Epithelial cell of esophagus (primary cell): ENCODE data around the gene NTN5.

Experiments
- DNase-seq: peaks from one replicate; pipeline ENCODE4 v3.0.0; 2010; ENCODE audit warnings: low read depth
- H3K4me3 ChIP-seq: 2 replicates; pipeline ENCODE4 v1.5.1; 2011; ENCODE audit warnings: mild to moderate bottlenecking, low read length, control low read depth
- TF ChIP-seq, protein P1 (sequence below): IDR thresholded peaks from 2 replicates; pipeline ENCODE4 v1.5.1; 2011; ENCODE audit warnings: low read depth, mild to moderate bottlenecking, low read length, control low read depth, inconsistent platforms; ENCODE audit not compliant: insufficient read depth; ENCODE audit errors: missing control alignments

Gene NTN5

DNA sequence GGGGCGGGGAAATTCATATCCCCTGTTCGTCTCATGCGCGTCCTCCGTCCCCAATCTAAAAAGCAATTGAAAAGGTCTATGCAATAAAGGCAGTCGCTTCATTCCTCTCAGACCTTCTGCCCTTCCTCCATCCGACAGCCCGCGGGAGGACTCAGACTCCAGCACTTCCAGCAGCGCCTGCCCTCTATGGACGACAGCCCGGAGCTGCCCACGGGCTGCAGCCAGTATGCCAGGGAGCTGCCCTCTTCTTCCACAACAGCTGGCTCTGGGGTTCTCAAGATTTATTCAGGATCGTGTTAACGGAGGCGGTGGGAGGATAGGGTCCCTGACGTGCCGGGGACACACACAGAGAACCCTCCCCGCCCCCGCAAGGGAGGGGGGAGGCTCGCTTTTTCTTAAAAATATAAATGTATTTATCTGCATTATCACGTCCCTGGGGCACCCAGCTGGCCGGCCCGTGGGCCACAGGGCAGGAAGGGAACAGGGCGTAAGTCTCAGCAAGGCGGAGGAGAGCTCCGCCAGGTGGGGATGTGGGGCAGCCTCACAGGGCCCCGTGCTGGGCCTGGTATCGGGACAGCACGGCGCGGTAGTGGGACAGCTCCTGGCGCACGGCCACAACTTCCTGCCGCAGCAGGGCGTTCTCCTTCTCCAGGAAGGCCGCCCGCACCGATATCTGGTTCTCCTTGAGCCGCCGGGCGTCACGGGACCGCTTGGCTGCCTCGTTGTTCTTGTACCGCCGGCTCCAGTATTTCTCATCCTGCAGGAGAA is 42.3 kb downstream of the NTN5 start:
- H3K4me3 ChIP-seq, result no peak overlapping the region
- TF ChIP-seq, protein P1, sequence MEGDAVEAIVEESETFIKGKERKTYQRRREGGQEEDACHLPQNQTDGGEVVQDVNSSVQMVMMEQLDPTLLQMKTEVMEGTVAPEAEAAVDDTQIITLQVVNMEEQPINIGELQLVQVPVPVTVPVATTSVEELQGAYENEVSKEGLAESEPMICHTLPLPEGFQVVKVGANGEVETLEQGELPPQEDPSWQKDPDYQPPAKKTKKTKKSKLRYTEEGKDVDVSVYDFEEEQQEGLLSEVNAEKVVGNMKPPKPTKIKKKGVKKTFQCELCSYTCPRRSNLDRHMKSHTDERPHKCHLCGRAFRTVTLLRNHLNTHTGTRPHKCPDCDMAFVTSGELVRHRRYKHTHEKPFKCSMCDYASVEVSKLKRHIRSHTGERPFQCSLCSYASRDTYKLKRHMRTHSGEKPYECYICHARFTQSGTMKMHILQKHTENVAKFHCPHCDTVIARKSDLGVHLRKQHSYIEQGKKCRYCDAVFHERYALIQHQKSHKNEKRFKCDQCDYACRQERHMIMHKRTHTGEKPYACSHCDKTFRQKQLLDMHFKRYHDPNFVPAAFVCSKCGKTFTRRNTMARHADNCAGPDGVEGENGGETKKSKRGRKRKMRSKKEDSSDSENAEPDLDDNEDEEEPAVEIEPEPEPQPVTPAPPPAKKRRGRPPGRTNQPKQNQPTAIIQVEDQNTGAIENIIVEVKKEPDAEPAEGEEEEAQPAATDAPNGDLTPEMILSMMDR, result peak; percentile 1
- DNase-seq, result peak; percentile 37

DNA sequence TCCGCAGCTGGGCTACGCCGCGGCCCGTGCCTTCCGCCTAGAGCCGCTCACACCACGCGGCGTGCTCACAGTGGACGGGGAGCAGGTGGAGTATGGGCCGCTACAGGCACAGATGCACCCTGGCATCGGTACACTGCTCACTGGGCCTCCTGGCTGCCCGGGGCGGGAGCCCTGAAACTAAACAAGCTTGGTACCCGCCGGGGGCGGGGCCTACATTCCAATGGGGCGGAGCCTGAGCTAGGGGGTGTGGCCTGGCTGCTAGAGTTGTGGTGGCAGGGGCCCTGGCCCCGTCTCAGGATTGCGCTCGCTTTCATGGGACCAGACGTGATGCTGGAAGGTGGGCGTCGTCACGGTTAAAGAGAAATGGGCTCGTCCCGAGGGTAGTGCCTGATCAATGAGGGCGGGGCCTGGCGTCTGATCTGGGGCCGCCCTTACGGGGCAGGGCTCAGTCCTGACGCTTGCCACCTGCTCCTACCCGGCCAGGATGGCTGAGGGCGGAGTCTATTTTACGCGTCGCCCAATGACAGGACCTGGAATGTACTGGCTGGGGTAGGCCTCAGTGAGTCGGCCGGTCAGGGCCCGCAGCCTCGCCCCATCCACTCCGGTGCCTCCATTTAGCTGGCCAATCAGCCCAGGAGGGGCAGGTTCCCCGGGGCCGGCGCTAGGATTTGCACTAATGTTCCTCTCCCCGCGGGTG is 43.1 kb downstream of the NTN5 start:
- DNase-seq, result peak; percentile 59
- H3K4me3 ChIP-seq, result no peak overlapping the region
- TF ChIP-seq, protein P1, result no peak

DNA sequence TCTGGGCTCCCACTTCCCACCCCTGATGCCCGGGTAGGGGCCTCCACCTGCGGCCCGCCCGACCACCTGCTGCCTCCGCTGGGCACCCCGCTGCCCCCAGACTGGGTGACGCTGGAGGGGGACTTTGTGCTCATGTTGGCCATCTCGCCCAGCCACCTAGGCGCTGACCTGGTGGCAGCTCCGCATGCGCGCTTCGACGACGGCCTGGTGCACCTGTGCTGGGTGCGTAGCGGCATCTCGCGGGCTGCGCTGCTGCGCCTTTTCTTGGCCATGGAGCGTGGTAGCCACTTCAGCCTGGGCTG is 43.6 kb downstream of the NTN5 start:
- TF ChIP-seq, protein P1, result no peak

DNA sequence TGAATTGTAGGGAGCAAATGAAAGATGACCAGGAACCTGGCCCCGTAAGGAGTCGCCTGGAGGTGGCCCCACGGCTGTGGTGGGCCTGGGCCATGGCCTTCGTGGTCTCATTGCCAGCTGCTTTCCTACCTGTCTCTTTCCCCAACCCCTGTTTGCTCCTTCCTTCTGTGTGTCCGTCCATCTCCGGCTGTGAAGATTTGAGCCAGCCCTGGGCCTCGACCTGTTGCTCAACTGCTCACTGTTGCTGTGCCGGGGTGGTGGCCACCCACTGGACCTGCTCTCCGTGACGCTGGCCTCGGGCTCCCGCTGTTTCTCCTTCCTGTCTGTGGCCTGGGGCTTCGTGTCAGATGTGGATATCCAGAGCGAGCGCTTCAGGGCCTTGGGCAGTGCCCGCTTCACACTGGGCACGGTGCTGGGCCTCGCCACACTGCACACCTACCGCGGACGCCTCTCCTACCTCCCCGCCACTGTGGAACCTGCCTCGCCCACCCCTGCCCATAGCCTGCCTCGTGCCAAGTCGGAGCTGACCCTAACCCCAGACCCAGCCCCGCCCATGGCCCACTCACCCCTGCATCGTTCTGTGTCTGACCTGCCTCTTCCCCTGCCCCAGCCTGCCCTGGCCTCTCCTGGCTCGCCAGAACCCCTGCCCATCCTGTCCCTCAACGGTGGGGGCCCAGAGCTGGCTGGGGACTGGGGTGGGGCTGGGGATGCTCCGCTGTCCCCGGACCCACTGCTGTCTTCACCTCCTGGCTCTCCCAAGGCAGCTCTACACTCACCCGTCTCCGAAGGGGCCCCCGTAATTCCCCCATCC is 44.1 kb downstream of the NTN5 start:
- no peak for DNase-seq
- H3K4me3 ChIP-seq, result no peak overlapping the region
- TF ChIP-seq, protein P1, result no peak

More for the DNA sequence above, 43.6 kb downstream of the NTN5 start:
- no peak overlapping the region for H3K4me3 ChIP-seq
- no peak for DNase-seq

DNA sequence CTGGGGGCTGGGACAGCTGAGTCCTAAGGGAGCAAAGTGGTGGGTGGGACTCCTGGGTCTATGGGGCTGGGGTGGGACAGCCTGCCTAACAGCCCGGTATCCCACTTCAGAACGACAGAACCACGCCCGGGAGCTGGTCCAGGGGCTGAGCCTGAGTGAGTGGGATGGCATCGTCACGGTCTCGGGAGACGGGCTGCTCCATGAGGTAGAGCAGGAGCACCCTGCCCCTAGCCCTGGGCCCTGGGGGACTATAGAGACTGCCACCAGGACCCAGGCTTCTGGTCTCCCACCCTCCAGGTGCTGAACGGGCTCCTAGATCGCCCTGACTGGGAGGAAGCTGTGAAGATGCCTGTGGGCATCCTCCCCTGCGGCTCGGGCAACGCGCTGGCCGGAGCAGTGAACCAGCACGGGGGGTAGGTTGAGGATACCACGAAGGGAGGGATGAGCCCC is 44.9 kb downstream of the NTN5 start:
- DNase-seq, result no peak
- no peak overlapping the region for H3K4me3 ChIP-seq
- TF ChIP-seq, protein P1, result no peak

DNA sequence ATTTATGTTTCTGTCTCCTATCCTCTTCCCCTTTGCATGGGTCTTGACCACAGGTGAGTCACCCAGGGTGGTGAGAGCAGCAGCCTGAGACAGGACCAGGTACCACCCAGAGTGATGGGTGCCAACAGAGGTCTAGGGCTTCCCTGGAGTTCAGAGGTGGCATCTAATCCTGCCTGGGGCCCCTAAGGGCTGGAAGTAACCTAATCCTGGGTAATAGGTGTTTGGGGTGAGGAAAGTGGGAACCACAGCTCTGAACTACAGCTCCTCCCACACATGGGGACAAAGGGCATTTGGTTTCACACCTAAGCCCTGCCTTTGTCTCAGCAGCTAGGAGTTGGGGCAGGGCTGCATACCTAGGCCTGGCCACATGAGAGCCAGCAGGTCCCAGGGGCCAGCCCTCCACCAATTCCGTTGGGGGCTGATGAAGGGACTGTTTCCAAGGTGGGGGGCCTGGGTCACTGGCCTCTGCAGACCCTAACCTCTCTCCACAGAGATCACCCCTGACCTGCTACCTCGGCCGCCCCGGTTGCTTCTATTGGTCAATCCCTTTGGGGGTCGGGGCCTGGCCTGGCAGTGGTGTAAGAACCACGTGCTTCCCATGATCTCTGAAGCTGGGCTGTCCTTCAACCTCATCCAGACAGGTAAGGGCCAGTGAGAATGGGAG is 45.5 kb downstream of the NTN5 start:
- TF ChIP-seq, protein P1, result no peak
- peak; percentile 37 for DNase-seq
- no peak overlapping the region for H3K4me3 ChIP-seq
